IPS-NIHi7 (cell line): ENCODE results near the gene MAPKAPK5.
"Not testable (repeated sequence)": the region's sequence is repeated elsewhere in the genome, so short reads cannot be mapped to it uniquely, and the experiment has no call there.

Experiments
- DNase-seq: peaks from one replicate; pipeline ENCODE4 v3.0.0; 2012; ENCODE audit warnings: mixed read lengths; ENCODE audit errors: extremely low spot score

MAPKAPK5 gene

GRCh38 chr12:111886662-111887545, 44.9 kb downstream of the MAPKAPK5 start:
- DNase-seq = no peak

GRCh38 chr12:111887926-111888745, 46.1 kb downstream of the MAPKAPK5 start:
- no peak for DNase-seq

- DNase-seq = no peak
These were observed 51.3 kb downstream of the MAPKAPK5 start for GRCh38 chr12:111893287-111893686.

- no peak for DNase-seq
These were observed 52.5 kb downstream of the MAPKAPK5 start for GRCh38 chr12:111894556-111894955.

- DNase-seq = no peak
These were observed 59.2 kb downstream of the MAPKAPK5 start for GRCh38 chr12:111901182-111901581.

GRCh38 chr12:111904446-111904975, 62.5 kb downstream of the MAPKAPK5 start:
- DNase-seq = no peak

GRCh38 chr12:111905502-111905901, 63.5 kb downstream of the MAPKAPK5 start:
- no peak for DNase-seq

- DNase-seq = no peak
These were observed 65.7 kb downstream of the MAPKAPK5 start for GRCh38 chr12:111907740-111908139.

- DNase-seq = no peak
These were observed 83.1 kb downstream of the MAPKAPK5 start for GRCh38 chr12:111925171-111925570.

- DNase-seq = no peak
These were observed 84.6 kb downstream of the MAPKAPK5 start for GRCh38 chr12:111926631-111927030.

GRCh38 chr12:111927346-111927745, 85.3 kb downstream of the MAPKAPK5 start:
- DNase-seq = no peak

GRCh38 chr12:111932241-111932640, 90.2 kb downstream of the MAPKAPK5 start:
- no peak for DNase-seq

GRCh38 chr12:111936869-111937268, 94.8 kb downstream of the MAPKAPK5 start:
- no peak for DNase-seq

- no peak for DNase-seq
These were observed 95.4 kb downstream of the MAPKAPK5 start for GRCh38 chr12:111937429-111937828.

GRCh38 chr12:111942557-111942956, 100.5 kb downstream of the MAPKAPK5 start:
- DNase-seq = no peak

- DNase-seq = no peak
These were observed 101.9 kb downstream of the MAPKAPK5 start for GRCh38 chr12:111943929-111944328.

- DNase-seq = not testable (repeated sequence)
These were observed 109.1 kb downstream of the MAPKAPK5 start for GRCh38 chr12:111950961-111951676.
